GM10266 (cell line): ENCODE data around the gene FOXG1.
A peak's percentile ranks its signal among the peaks of the same experiment; 100 is the strongest.

Experiments
- DNase-seq: peaks from one replicate; pipeline ENCODE4 v3.0.0; 2012; ENCODE audit errors: extremely low spot score
- CTCF ChIP-seq: IDR thresholded peaks from 2 replicates; pipeline ENCODE4 v1.5.1; 2012; ENCODE audit warnings: mild to moderate bottlenecking, low read depth; ENCODE audit not compliant: control insufficient read depth, insufficient read depth; ENCODE audit errors: missing control alignments

The FOXG1 gene

GRCh38 chr14:28751467-28752058 lies 15.0 kb upstream of the FOXG1 start:
- peak; percentile 69 for TF ChIP-seq CTCF
- no peak for DNase-seq

- peak; percentile 72 for TF ChIP-seq CTCF
- DNase-seq = no peak
These were observed 12.2 kb upstream of the FOXG1 start for GRCh38 chr14:28754209-28754985.

DNA sequence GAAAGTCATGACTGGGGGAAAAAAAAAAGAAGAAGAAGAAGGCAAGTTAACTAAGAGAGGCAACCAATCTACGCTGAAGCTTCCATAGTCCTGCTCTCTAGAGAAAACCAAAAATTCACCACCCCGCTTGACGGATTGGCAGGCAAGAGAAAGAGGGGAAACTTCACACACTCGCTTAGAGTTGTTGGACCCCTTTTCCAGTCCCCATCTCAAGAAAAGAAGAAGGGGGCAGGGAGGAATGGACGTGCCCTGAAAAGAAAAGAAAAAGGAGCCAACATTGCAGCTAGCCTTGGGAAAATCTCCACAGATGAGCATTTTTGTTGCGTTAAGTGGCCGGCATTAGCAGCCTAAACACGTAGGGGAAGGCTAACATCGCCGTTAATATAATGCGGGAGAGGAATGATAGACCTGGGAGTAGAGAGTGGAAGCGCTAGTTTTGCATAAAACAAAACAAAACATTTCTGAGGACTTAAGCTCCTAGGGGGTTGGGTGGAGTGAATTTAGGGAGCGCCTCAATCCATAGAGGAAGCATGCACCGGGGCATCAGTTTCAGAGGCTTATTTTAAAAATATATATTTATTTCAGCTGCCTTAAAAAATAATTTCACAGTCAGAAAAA lies 11.3 kb upstream of the FOXG1 start:
- no peak for TF ChIP-seq CTCF
- no peak for DNase-seq

- no peak for TF ChIP-seq CTCF
- no peak for DNase-seq
These were observed 10.7 kb upstream of the FOXG1 start for GRCh38 chr14:28755884-28756268.

DNA sequence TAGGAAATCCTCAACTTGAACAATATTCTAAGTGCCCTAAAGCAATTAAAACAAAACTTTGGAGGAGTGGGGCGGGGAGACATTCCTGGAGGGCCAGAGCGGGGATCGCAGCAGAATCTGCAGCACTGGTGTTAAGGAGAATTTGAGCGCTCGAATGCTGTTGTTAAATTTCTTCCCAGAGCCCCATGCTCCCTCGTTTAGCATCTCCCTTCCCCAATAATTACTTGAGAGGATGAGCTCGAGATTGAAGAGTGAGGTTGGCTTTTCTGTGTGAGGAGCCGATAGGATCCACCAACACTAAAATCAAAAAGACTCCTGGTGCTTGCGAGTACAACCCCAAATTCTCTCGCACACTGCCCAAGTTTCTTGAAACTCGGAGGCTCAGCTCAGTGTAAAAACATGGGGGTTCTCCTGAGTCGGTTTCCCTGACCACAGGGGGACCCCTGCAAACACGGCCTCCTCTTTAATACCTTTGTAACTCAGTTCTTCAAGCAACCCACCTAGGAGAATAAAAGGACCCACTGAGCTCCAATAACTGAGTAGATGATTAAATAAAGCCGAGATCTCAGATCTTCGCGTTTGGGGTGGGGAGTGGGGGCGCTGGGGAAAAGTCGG lies 10.2 kb upstream of the FOXG1 start:
- peak; percentile 16 for DNase-seq
- no peak for TF ChIP-seq CTCF

- peak; percentile 55 for DNase-seq
- TF ChIP-seq CTCF = peak; percentile 63
These were observed 9.6 kb upstream of the FOXG1 start for GRCh38 chr14:28756884-28757570.
